CD4-positive, alpha-beta T cell (primary cell): ENCODE results near the gene MYCN. TPM values are rescaled to one million over a fixed set of nuclear protein-coding genes. Genes with fewer than 3 reads are reported as not detected.

ENCODE experiments used
- ATAC-seq: fragments of 200-7000 bp; cut with Tn5 transposase; one replicate; pipeline ENCODE4 v1.10.0; 2022; ENCODE audit warnings: mild to moderate bottlenecking; ENCODE audit not compliant: poor library complexity
- CTCF ChIA-PET: fragments of 350-600 bp; sonication (Branson Sonifier 250); formaldehyde crosslinking; loops from one replicate; lab custom pipeline; 2021; ENCODE audit warnings: antibody characterized with exemption, inconsistent platforms; lab: Charles Lee
- POLR2A ChIA-PET: fragments of 350-600 bp; sonication (Branson Sonifier 250); formaldehyde crosslinking; loops from one replicate; lab custom pipeline; 2021; ENCODE audit warnings: antibody characterized with exemption, inconsistent platforms; lab: Charles Lee
- DNase-seq, 14 experiments: peaks; one replicate each; pipeline ENCODE4 v3.0.0-alpha.2; 2013 to 2020; ENCODE audit warnings: mixed read lengths in 2 of 14
- H3K27ac ChIP-seq, 2 donors: one replicate each; pipeline versions ENCODE4 v1.5.1 to v1.7.0; 2013; ENCODE audit warnings: low read length in 2 of 2, low read depth in 1 of 2, mild to moderate bottlenecking in 1 of 2
- H3K27me3 ChIP-seq, 2 experiments: 1 replicate in 1 of 2; 2 replicates in 1 of 2; pipeline versions ENCODE4 v1.6.1 to v1.7.0; 2013; ENCODE audit warnings: low read length in 2 of 2, control low read depth in 1 of 2, mild to moderate bottlenecking in 1 of 2, moderate library complexity in 1 of 2; ENCODE audit not compliant: insufficient read depth in 2 of 2, control insufficient read depth in 1 of 2
- H3K36me3 ChIP-seq: one replicate; pipeline ENCODE4 v1.6.1; 2013; ENCODE audit warnings: low read length, control low read depth; ENCODE audit not compliant: insufficient read depth
- H3K4me1 ChIP-seq: one replicate; pipeline ENCODE4 v1.6.1; 2013; ENCODE audit warnings: low read length, control low read depth; ENCODE audit not compliant: insufficient read depth
- H3K4me3 ChIP-seq: one replicate; pipeline ENCODE4 v1.5.1; 2013; ENCODE audit warnings: mild to moderate bottlenecking, low read length, moderate library complexity
- H3K9me3 ChIP-seq, 2 experiments: 1 replicate in 1 of 2; 2 replicates in 1 of 2; pipeline versions ENCODE4 v1.6.1 to v1.7.0; 2013; ENCODE audit warnings: low read length in 2 of 2, mild to moderate bottlenecking in 2 of 2, control low read depth in 1 of 2, moderate library complexity in 1 of 2; ENCODE audit not compliant: control insufficient read depth in 1 of 2, insufficient read depth in 1 of 2
- H3K27ac Mint-ChIP-seq: one replicate; pipeline ENCODE4 v1.8.0; 2020; ENCODE audit warnings: mixed read lengths
- H3K27me3 Mint-ChIP-seq: one replicate; pipeline ENCODE4 v1.8.0; 2021; ENCODE audit warnings: mixed read lengths
- H3K36me3 Mint-ChIP-seq: one replicate; pipeline ENCODE4 v1.8.0; 2021; ENCODE audit warnings: low read depth, mixed read lengths
- H3K4me1 Mint-ChIP-seq: one replicate; pipeline ENCODE4 v1.8.0; 2021; ENCODE audit warnings: low read depth, mixed read lengths
- H3K4me3 Mint-ChIP-seq: one replicate; pipeline ENCODE4 v1.8.0; 2020; ENCODE audit warnings: mild to moderate bottlenecking, mixed read lengths
- H3K9me3 Mint-ChIP-seq: one replicate; pipeline ENCODE4 v1.8.0; 2020; ENCODE audit warnings: mixed read lengths
- intact Hi-C, 2 experiments: fragments of 100-400 bp; cut with DNase I in 1 of 2; cut with micrococcal nuclease in 1 of 2; formaldehyde crosslinking; loops; one replicate each; pipeline versions ENCODE4 v1.15.1 to v1.9.0; 2023 to 2025; cut with DNase I, micrococcal nuclease
- total RNA-seq, 174 experiments: library from RNA in 2 of 174; stranded (reverse) in 2 of 174; gene quantifications; one replicate each; pipeline ENCODE4 v1.2.3 and lab custom pipeline; 2021 to 2026
- TF ChIP-seq, protein P1 (sequence below): fragments of 200-600 bp; IDR thresholded peaks from one replicate; pipeline ENCODE4 v1.8.0; 2022; ENCODE audit warnings: antibody characterized with exemption, mild to moderate bottlenecking

The MYCN gene
- total RNA-seq, 2 experiments from 2014 or later: 0.19 TPM; not detected in 1

DNA sequence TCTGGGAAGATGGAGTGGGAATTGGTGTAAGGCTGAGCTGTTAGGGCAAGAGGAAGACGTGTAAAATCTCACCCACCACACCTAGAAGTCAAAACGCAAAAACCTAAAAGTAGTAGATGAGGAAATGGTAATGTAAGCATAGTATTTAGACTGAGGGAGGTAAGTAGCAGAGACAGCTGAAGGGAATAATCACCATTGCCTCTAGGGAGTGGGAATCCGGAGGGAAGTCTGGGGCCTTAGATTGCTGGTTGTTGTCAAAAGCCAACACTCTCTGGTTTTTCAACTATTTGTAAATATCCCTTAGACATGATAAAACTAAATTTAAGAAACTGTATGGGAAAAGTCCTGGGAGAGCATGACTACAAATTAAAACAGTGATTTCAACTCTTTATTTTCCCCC is 28.7 kb upstream of the MYCN start:
- no peaks in the 10 kb centered on the region for H3K27me3 Mint-ChIP-seq
- ATAC-seq (no peak), DNase-seq (no peak)
- H3K4me3 ChIP-seq: no peak overlapping the region
- no peaks in the 10 kb centered on the region for H3K4me1 ChIP-seq
- no peak overlapping the region for H3K27ac Mint-ChIP-seq
- CTCF ChIA-PET: no interaction called here
- no peaks in the 10 kb centered on the region for H3K36me3 Mint-ChIP-seq
- no peaks in the 10 kb centered on the region for H3K4me1 Mint-ChIP-seq
- no peak overlapping the region for H3K27ac ChIP-seq
- no peaks in the 10 kb centered on the region for H3K9me3 ChIP-seq
- no peaks in the 10 kb centered on the region for H3K36me3 ChIP-seq
- H3K27me3 ChIP-seq: no peaks in the 10 kb centered on the region
- no peaks in the 10 kb centered on the region for H3K9me3 Mint-ChIP-seq
- POLR2A ChIA-PET: interaction anchor here (1.0 kb wide), 1 partner anchor 28 kb away, joined by 3 read pairs; no protein-coding TSS in a partner anchor
- TF ChIP-seq, protein P1, sequence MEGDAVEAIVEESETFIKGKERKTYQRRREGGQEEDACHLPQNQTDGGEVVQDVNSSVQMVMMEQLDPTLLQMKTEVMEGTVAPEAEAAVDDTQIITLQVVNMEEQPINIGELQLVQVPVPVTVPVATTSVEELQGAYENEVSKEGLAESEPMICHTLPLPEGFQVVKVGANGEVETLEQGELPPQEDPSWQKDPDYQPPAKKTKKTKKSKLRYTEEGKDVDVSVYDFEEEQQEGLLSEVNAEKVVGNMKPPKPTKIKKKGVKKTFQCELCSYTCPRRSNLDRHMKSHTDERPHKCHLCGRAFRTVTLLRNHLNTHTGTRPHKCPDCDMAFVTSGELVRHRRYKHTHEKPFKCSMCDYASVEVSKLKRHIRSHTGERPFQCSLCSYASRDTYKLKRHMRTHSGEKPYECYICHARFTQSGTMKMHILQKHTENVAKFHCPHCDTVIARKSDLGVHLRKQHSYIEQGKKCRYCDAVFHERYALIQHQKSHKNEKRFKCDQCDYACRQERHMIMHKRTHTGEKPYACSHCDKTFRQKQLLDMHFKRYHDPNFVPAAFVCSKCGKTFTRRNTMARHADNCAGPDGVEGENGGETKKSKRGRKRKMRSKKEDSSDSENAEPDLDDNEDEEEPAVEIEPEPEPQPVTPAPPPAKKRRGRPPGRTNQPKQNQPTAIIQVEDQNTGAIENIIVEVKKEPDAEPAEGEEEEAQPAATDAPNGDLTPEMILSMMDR: no peak
- H3K4me3 Mint-ChIP-seq: no peak overlapping the region
- intact Hi-C loops: no loop called here

DNA sequence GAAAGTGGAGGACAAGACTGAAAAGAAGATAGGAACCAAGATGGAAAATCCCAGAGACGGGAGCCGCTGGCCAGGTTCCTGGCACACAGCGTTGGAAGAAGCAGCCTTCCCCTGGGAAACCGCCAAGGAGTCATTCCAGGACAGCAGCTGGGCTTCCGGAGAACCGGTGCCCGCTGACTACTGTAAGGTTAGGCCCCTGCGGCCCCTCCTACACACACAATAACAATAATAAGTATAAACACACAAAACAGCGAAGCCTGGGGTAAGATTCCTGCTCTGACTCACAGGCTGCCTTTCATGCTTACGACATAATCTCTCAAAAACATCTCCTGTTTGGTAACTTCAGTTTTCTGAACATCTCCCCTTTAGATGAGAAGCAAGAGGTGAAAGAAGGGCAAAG is 28.1 kb upstream of the MYCN start:
- CTCF ChIA-PET: no interaction called here
- H3K9me3 Mint-ChIP-seq: no peaks in the 10 kb centered on the region

DNA sequence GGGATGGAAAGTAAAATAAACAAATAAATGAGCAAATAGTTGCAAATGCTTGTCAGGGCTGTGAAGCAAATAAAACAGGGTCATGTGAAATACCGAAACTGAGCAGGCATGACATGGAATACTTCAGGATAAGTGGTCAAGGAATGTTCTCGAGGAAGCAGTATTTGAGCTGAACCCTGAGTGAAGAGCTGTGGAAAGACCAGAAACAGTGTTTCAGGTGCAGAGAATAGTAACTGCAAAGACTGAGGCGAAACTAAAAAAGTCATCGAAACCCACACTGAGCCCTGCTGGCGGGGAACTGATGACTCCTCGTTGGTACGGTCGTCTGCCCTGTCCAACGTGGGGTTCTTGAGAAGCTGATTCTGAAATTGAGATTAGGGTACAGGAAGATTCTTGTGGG is 27.2 kb upstream of the MYCN start:
- no peak overlapping the region for H3K4me3 ChIP-seq
- ATAC-seq (no peak), DNase-seq (no peak)
- H3K4me1 ChIP-seq: no peaks in the 10 kb centered on the region
- no peaks in the 10 kb centered on the region for H3K27me3 ChIP-seq
- H3K9me3 ChIP-seq: no peaks in the 10 kb centered on the region
- Mint-ChIP-seq H3K27me3 (peaks cover 3% of the 10 kb centered on the region), H3K4me1 (no peaks in the 10 kb centered on the region), H3K36me3 (no peaks in the 10 kb centered on the region), H3K9me3 (no peaks in the 10 kb centered on the region), H3K27ac (no peak overlapping the region), H3K4me3 (no peak overlapping the region)
- no peaks in the 10 kb centered on the region for H3K36me3 ChIP-seq
- TF ChIP-seq, protein P1: no peak
- CTCF ChIA-PET: no interaction called here
- POLR2A ChIA-PET: no interaction called here
- intact Hi-C loops: no loop called here
- H3K27ac ChIP-seq: no peak overlapping the region

More for the DNA sequence above, 28.1 kb upstream of the MYCN start:
- Mint-ChIP-seq H3K36me3 (no peaks in the 10 kb centered on the region), H3K27me3 (no peaks in the 10 kb centered on the region), H3K4me3 (no peak overlapping the region), H3K4me1 (no peaks in the 10 kb centered on the region), H3K27ac (no peak overlapping the region)
- TF ChIP-seq, protein P1: no peak
- no peak for DNase-seq
- ATAC-seq: no peak
- Histone ChIP-seq H3K27me3 (no peaks in the 10 kb centered on the region), H3K4me1 (no peaks in the 10 kb centered on the region), H3K27ac (no peak overlapping the region), H3K9me3 (no peaks in the 10 kb centered on the region), H3K36me3 (no peaks in the 10 kb centered on the region), H3K4me3 (no peak overlapping the region)
- intact Hi-C loops: no loop called here
- POLR2A ChIA-PET: no interaction called here
